Muscle layer of colon (tissue), 2 donors: ENCODE measurements around the gene ACVR1B.
A peak's percentile ranks its signal among the peaks of the same experiment; 100 is the strongest.

Experiments used
- H3K27ac ChIP-seq: one replicate; pipeline ENCODE4 v1.7.0; 2013; ENCODE audit warnings: low read depth, mild to moderate bottlenecking, low read length, moderate library complexity
- H3K27me3 ChIP-seq, 2 donors: one replicate each; pipeline ENCODE4 v1.7.0; 2013; ENCODE audit warnings: low read length in 2 of 2, mild to moderate bottlenecking in 2 of 2; ENCODE audit not compliant: insufficient read depth in 2 of 2, control insufficient read depth in 1 of 2
- H3K36me3 ChIP-seq: one replicate; pipeline ENCODE4 v1.7.0; 2013; ENCODE audit warnings: mild to moderate bottlenecking, low read length; ENCODE audit not compliant: insufficient read depth
- H3K4me1 ChIP-seq: one replicate; pipeline ENCODE4 v1.7.0; 2013; ENCODE audit warnings: mild to moderate bottlenecking, low read length; ENCODE audit not compliant: insufficient read depth
- H3K4me3 ChIP-seq, 2 donors: one replicate each; pipeline ENCODE4 v1.7.0; 2013; ENCODE audit warnings: low read length in 2 of 2, low read depth in 1 of 2, mild to moderate bottlenecking in 1 of 2, moderate library complexity in 1 of 2
- H3K9ac ChIP-seq: one replicate; pipeline ENCODE4 v1.7.0; 2013; ENCODE audit warnings: low read length
- H3K9me3 ChIP-seq: one replicate; pipeline ENCODE4 v1.7.0; 2013; ENCODE audit warnings: mild to moderate bottlenecking, low read length
- donor health status: abdominal sarcoma.
- donor health status: Adenocarcinoma of cecum.

The ACVR1B gene

DNA sequence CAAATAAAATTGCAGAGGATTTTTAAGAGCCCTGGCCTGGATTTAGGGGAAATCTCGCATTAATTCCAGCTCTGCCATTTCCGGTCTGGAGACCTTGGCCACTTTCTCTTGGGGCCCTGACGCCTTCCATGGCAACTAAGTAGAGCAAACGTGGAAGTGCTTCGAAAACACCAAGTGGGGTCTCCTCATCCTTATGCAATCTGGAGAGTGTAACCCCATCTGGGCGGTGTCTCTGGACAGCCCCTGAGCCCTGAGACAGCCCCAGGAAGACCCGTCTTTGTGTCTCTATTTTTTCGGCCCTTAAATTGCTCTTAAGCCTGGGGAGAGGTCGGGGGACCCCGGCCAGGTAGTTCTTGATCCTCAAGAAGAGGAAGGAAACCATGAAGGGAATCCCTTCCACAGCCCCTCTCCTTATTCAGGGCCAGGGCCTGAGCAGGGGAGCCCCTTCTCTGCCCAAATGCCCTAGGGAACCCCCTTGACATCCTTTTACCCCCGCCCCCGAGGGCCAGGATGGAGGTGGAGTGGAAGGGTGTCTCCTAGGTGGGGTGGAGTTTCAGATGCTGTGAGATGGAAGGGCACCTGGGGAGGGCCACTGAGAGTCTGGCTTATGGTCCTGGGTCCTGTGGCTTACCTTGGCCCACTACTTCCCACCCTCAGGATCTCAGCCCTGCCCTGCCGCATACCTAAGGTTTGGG is 82.1 kb downstream of the ACVR1B start:
- H3K4me3 ChIP-seq = peak overlapping the region; percentile 31 to 37
- H3K27ac ChIP-seq = peak overlapping the region; percentile 94
- H3K9me3 ChIP-seq = no peaks in the 10 kb centered on the region
- H3K4me1 ChIP-seq = peaks cover 37% of the 10 kb centered on the region
- no peaks in the 10 kb centered on the region for H3K27me3 ChIP-seq
- H3K9ac ChIP-seq = peak overlapping the region; percentile 58
- H3K36me3 ChIP-seq = no peaks in the 10 kb centered on the region

DNA sequence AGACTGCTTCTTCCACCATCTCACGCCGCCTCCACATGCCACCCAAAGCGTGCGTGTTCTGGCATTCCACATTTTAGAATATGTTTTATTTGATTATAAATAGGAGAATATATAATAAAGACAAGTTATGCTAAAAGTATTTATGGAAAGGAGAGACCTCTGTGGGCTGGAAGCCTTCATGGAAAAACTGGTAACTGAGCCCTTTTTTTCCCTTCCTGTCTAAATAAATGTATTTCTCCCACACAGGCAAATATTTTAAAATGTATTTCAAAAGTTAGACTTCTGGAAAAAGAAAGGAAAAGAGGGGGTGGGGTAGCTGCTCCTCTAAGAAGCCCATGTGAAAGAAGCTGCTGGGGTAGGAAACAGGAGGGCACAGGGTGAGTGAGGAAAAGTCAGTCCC is 83.7 kb downstream of the ACVR1B start:
- Histone ChIP-seq H3K27me3 (no peaks in the 10 kb centered on the region), H3K27ac (no peak overlapping the region), H3K9ac (no peak overlapping the region), H3K36me3 (no peaks in the 10 kb centered on the region), H3K4me3 (no peak overlapping the region), H3K9me3 (no peaks in the 10 kb centered on the region), H3K4me1 (peaks cover 38% of the 10 kb centered on the region)

DNA sequence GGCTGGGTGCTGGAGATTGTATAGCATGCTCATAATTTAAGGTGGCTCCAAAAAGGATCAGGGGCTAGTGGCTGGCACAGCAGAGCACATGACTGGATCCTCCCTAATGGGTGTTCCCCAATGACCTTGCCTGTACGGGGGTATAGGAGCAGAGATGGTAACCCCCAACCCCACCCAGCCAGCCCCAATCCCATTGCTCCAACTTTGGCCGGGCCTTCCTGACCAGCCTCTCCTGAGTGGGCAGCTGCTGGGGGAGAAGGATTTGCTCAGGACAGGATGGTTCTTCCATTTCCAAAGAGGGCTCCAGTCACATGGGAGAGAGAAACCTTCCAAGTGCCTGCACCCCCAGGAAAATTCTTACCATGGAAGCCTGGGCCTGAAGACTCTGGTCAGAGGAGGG is 84.4 kb downstream of the ACVR1B start:
- Histone ChIP-seq H3K27me3 (no peaks in the 10 kb centered on the region), H3K36me3 (no peaks in the 10 kb centered on the region), H3K4me1 (peaks cover 38% of the 10 kb centered on the region), H3K4me3 (peak overlapping the region in 1 of 2 donors; percentile 42), H3K27ac (peak overlapping the region; percentile 80), H3K9ac (peak overlapping the region; percentile 63), H3K9me3 (no peaks in the 10 kb centered on the region)

GRCh38 chr12:52036587-52037171 is 85.2 kb downstream of the ACVR1B start:
- Histone ChIP-seq H3K27ac (peak overlapping the region; percentile 80), H3K9me3 (no peaks in the 10 kb centered on the region), H3K9ac (peak overlapping the region; percentile 63), H3K4me1 (peaks cover 38% of the 10 kb centered on the region), H3K27me3 (no peaks in the 10 kb centered on the region), H3K4me3 (peak overlapping the region; percentile 7 to 42), H3K36me3 (no peaks in the 10 kb centered on the region)

DNA sequence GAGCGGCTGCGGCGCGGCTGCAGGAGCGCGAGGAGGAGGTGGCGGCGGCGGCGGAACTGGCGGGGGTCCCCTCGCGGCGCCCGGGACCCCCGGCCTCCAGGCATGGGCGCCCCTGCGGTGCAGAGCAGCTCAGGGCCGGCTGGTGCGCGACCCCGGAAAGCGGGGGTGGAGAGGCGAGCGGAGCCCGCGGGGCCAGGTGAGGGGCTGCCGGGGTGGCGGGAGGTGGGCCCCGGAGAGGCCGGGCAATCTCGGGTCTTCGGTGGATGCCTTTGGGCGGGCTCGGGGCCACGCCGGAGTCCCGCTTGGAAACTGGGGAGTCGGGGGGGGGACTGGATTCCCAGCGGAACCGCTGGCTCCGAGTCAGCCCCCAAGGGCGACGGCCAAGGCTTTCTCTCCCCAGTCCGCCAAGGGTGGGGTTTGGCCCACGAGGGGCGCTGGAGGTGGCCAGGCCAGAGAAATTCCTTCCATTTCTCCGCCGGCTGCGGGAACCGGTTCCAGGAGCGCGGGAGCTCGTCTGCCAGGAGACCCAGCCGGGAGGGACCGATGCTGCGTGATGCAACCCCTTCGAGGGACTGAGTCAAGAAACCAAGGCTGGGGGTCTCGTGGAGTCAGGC is 85.9 kb downstream of the ACVR1B start:
- peaks cover 32% of the 10 kb centered on the region for H3K4me1 ChIP-seq
- peak overlapping the region; percentile 59 to 68 for H3K4me3 ChIP-seq
- peak overlapping the region; percentile 53 for H3K9ac ChIP-seq
- no peaks in the 10 kb centered on the region for H3K9me3 ChIP-seq
- no peaks in the 10 kb centered on the region for H3K36me3 ChIP-seq
- peak overlapping the region; percentile 84 for H3K27ac ChIP-seq
- no peaks in the 10 kb centered on the region for H3K27me3 ChIP-seq

- Histone ChIP-seq H3K27ac (no peak overlapping the region), H3K9me3 (no peaks in the 10 kb centered on the region), H3K4me1 (peaks cover 40% of the 10 kb centered on the region), H3K36me3 (no peaks in the 10 kb centered on the region), H3K4me3 (peak overlapping the region in 1 of 2 donors; percentile 8), H3K9ac (no peak overlapping the region), H3K27me3 (no peaks in the 10 kb centered on the region)
Measured at GRCh38 chr12:52038447-52038846, 86.9 kb downstream of the ACVR1B start.

- no peaks in the 10 kb centered on the region for H3K36me3 ChIP-seq
- H3K27ac ChIP-seq = no peak overlapping the region
- no peak overlapping the region for H3K9ac ChIP-seq
- peaks cover 57% of the 10 kb centered on the region for H3K4me1 ChIP-seq
- no peak overlapping the region for H3K4me3 ChIP-seq
- H3K9me3 ChIP-seq = no peaks in the 10 kb centered on the region
- H3K27me3 ChIP-seq = no peaks in the 10 kb centered on the region
Measured at GRCh38 chr12:52041035-52041434, 89.5 kb downstream of the ACVR1B start.

- Histone ChIP-seq H3K27me3 (no peaks in the 10 kb centered on the region), H3K9me3 (no peaks in the 10 kb centered on the region), H3K36me3 (no peaks in the 10 kb centered on the region), H3K9ac (no peak overlapping the region), H3K27ac (no peak overlapping the region), H3K4me3 (no peak overlapping the region), H3K4me1 (peaks cover 56% of the 10 kb centered on the region)
Measured at GRCh38 chr12:52041695-52042123, 90.2 kb downstream of the ACVR1B start.

DNA sequence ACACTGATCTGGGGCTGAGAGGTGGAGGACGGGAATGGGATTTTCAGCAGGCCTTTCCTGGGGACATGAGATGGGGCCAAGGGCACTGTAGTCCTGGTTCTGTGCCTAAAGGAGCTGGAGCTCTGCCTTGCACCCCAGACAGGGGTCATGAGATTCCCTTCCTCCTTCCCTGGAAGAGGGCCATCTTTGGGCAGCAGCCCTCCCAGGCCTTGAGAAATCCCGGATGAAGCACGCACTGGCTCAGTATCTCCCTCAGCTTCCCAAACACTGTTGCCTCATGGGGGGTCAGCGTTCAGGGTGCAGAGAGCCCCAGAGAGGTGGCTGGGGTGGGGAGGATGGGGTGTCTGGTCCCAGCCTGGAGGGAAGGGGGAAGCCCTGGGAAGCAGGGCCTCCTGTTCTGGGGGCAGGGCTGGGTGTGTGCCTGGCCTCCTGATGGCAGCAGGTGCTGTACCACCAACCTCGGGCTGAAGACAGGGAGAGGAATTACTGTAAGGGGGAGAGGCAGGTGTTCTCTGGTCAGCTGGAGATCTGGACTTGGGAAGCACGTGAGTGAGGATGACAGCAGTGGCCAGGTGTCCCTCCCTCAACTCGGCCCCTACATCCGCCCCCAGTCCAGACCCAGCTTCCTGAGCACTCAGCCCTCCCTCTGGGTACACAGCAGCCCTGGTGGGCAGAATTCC is 91.3 kb downstream of the ACVR1B start:
- Histone ChIP-seq H3K4me3 (no peak overlapping the region), H3K4me1 (peaks cover 56% of the 10 kb centered on the region), H3K36me3 (no peaks in the 10 kb centered on the region), H3K9ac (no peak overlapping the region), H3K9me3 (no peaks in the 10 kb centered on the region), H3K27ac (peak overlapping the region; percentile 64), H3K27me3 (no peaks in the 10 kb centered on the region)

- H3K27ac ChIP-seq = peak overlapping the region; percentile 64
- H3K27me3 ChIP-seq = no peaks in the 10 kb centered on the region
- no peaks in the 10 kb centered on the region for H3K36me3 ChIP-seq
- no peaks in the 10 kb centered on the region for H3K9me3 ChIP-seq
- H3K4me3 ChIP-seq = no peak overlapping the region
- peaks cover 50% of the 10 kb centered on the region for H3K4me1 ChIP-seq
- H3K9ac ChIP-seq = peak overlapping the region; percentile 82
Measured at GRCh38 chr12:52043386-52044212, 92.1 kb downstream of the ACVR1B start.
